GM19372 (cell line): ENCODE measurements around the gene ZNF773.

ENCODE experiments used
- ATAC-seq: cut with Tn5 transposase; IDR thresholded peaks from one replicate; pipeline ENCODE4 v1.9.1; 2021; ENCODE audit warnings: mild to moderate bottlenecking, low read depth, moderate library complexity; ENCODE audit not compliant: unreplicated experiment

The ZNF773 gene

DNA sequence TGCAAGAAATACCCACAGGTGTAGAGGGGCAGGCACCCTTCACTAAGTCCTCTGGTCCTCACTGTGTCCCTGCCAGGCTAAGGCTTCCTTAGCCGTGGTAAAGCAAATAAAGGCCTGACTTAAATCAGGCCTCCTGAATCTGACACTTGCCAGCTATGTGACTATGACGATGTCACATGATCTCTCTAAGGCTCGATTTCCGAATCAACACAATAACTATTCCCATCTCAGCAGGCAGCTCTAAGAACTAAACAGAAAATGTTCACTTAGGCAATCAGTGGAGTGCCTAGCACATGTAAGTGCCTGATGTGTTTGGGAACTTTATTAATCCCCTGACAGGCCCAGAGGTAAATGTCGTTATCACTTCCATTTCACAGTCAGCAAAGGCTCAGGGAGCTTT is 57.9 kb downstream of the ZNF773 start:
- no peak for ATAC-seq
